Activated CD8-positive, alpha-beta memory T cell treated with anti-CD3 and anti-CD28 coated beads, Interleukin-2, amount 50 U/mL, for 24 hours (primary cell): ENCODE data around the gene RBP7.
"Not testable (repeated sequence)": the region's sequence is repeated elsewhere in the genome, so short reads cannot be mapped to it uniquely, and the experiment has no call there.

Experiments used
- DNase-seq: peaks from one replicate; pipeline ENCODE4 v3.0.0-alpha.2; 2020; ENCODE audit errors: extremely low read depth

Gene RBP7

GRCh38 chr1:9996624-9997582 is at the start of gene RBP7:
TSS of gene RBP7 (plus strand) at chr1:9997228. CDS start at chr1:9997259, 31 bp downstream.
- no peak for DNase-seq

GRCh38 chr1:9957726-9958125 is 39.3 kb upstream of the RBP7 start:
- no peak for DNase-seq

- no peak for DNase-seq
These were observed 37.0 kb upstream of the RBP7 start for GRCh38 chr1:9960011-9960410.

GRCh38 chr1:9960706-9961562 is 36.1 kb upstream of the RBP7 start:
- no peak for DNase-seq

GRCh38 chr1:9984253-9984652 is 12.8 kb upstream of the RBP7 start:
- no peak for DNase-seq

- DNase-seq: no peak
These were observed 12.0 kb upstream of the RBP7 start for GRCh38 chr1:9985001-9985400.

GRCh38 chr1:9989773-9990172 is 7.3 kb upstream of the RBP7 start:
- DNase-seq: no peak

GRCh38 chr1:9990944-9991343 is 6.1 kb upstream of the RBP7 start:
- no peak for DNase-seq

GRCh38 chr1:9992910-9993309 is 4.1 kb upstream of the RBP7 start:
- DNase-seq: no peak

GRCh38 chr1:9993561-9994075 is 3.4 kb upstream of the RBP7 start:
- DNase-seq: no peak

GRCh38 chr1:10001016-10001665 is 4.1 kb downstream of the RBP7 start:
- no peak for DNase-seq

- not testable (repeated sequence) for DNase-seq
These were observed 8.2 kb downstream of the RBP7 start for GRCh38 chr1:10005248-10005647.

- DNase-seq: no peak
These were observed 10.1 kb downstream of the RBP7 start for GRCh38 chr1:10007169-10007568.

GRCh38 chr1:10014016-10014415 is 17.0 kb downstream of the RBP7 start:
- DNase-seq: no peak

- no peak for DNase-seq
These were observed 22.5 kb downstream of the RBP7 start for GRCh38 chr1:10019561-10019960.

GRCh38 chr1:10020086-10020485 is 23.1 kb downstream of the RBP7 start:
- no peak for DNase-seq

GRCh38 chr1:10020678-10021077 is 23.6 kb downstream of the RBP7 start:
- DNase-seq: not testable (repeated sequence)

GRCh38 chr1:10021992-10022391 is 25.0 kb downstream of the RBP7 start:
- DNase-seq: not testable (repeated sequence)

GRCh38 chr1:10022656-10023055 is 25.6 kb downstream of the RBP7 start:
- no peak for DNase-seq

GRCh38 chr1:10025354-10025753 is 28.3 kb downstream of the RBP7 start:
- no peak for DNase-seq

- no peak for DNase-seq
These were observed 30.0 kb downstream of the RBP7 start for GRCh38 chr1:10027027-10027426.
